Activated CD8-positive, alpha-beta memory T cell treated with anti-CD3 and anti-CD28 coated beads for 24 hours (primary cell): Measurements from ENCODE around the gene LGI2.

ENCODE experiments used
- DNase-seq: peaks from one replicate; pipeline ENCODE4 v3.0.0-alpha.2; 2020

Gene LGI2

DNA sequence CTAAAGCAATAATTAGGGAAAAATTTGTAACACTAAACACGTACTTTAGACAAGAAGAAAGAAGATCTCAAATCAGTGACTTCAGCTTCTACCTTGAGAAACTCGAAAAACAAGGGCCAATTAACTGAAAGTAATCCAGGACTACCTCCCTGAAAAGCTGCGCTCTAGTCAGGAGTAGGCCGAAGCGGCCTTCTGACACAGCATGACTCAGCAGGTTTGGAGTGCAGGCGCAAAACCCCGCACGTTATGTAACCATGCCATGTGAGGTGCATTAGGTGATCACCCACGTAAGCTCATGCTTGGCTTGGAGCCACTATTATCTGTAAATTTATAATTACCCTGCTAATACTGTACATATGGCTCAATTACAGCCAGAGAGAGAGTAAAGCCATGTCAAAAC lies 65.1 kb downstream of the LGI2 start:
- no peak for DNase-seq

DNA sequence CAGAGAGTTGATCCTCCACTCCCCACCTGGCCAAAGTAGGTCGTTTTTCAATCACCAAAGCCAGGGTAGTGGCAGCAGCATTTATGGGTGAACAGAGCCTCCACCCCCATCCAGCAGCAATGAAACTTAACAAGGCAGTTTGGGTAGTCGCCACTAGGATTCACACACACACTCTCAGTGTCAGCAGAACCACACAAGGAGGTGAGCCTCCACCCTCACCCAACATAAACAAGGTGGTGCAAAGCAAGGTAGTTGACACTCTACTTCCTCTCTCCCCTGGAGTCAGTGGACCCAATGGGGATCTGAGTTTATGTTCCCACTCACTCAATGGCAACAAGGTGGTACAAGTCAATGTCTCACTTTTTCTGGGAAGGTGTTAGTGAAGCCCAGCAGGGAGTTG lies 67.5 kb downstream of the LGI2 start:
- DNase-seq, result no peak

DNA sequence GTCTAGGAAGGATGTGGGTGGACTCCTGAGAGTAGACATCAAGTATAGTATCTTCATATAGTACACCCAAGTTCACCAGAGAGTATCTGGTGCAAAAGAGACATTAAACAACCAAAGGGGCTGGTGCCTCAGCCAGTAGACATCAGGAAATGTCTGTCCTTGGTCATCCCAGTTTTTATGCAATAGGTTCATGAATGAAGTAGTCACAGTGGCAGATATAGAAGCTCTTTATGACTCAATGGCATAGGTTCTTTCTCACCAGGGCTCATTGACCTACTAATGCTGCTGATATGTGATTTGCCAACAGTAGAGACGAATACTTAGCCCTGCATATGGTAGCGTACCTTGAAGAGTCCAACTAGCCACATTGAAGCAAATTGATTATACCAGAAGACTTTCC lies 72.9 kb downstream of the LGI2 start:
- no peak for DNase-seq

- no peak for DNase-seq
Observed at GRCh38 chr4:24956763-24957162, 74.0 kb downstream of the LGI2 start.

DNA sequence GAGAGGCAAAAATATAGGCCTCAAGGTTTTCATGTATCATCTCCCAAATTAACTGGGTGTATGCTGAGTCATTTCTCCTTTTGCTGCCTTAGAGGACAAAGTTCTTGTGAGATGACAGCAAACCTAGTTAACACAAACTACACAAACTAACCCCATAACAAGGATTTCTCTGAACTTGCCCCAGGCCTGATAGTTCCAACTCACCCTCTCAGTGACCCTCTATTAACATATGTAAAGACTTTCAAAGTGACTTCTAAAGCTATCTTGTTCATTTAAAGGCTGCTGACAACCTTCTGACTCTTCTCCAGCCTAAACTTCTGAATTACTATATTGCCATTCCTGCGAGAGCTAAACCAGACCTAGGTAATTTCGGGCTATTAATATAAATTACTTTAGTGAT lies 74.7 kb downstream of the LGI2 start:
- DNase-seq, result no peak

- no peak for DNase-seq
Observed at GRCh38 chr4:24952667-24953066, 78.1 kb downstream of the LGI2 start.

DNA sequence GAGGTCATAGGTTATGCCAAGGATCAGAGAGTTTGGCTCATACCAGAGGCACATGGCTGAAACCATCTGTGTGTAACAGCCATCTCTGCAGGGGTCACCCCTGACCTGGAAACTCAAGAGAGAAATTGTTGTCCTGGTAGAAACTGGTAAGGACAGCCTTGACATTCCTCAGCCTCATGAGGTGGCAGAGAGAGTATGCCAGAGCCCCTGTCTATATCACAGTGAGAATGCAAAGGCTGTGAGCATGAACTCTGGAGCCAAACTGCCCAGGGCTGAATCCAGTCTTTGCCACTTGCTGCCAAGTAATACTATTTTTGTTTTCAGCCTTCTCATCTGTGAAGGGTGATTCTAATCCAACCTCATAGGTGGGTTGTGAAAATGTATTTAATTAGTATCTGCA lies 80.8 kb downstream of the LGI2 start:
- DNase-seq, result no peak
